Cardiac muscle cell (in vitro differentiated cells and primary cell): ENCODE measurements around the gene CARM1. TPM values are rescaled to one million over a fixed set of nuclear protein-coding genes. Genes with fewer than 3 reads are reported as not detected.
"Not testable (repeated sequence)": the region's sequence is repeated elsewhere in the genome, so short reads cannot be mapped to it uniquely, and the experiment has no call there.

Source experiments
- DNase-seq, 2 donors: peaks; one replicate each; pipeline versions ENCODE4 v3.0.0 to v3.0.0-alpha.2; 2010 to 2017; ENCODE audit warnings: low read depth in 1 of 2, low spot score in 1 of 2
- H3K27ac ChIP-seq: fragments of 200-600 bp; sonication (generic); 2 replicates; pipeline ENCODE4 v1.5.1; 2016
- H3K27me3 ChIP-seq: fragments of 200-600 bp; sonication (generic); 2 replicates; pipeline ENCODE4 v1.6.0; 2016; ENCODE audit warnings: control low read depth
- H3K36me3 ChIP-seq: fragments of 200-600 bp; sonication (generic); 2 replicates; pipeline ENCODE4 v1.5.1; 2016; ENCODE audit warnings: control low read depth
- H3K4me1 ChIP-seq: fragments of 200-600 bp; sonication (generic); 2 replicates; pipeline ENCODE4 v1.8.1; 2017; ENCODE audit warnings: low read depth, mild to moderate bottlenecking, mixed run types
- H3K4me3 ChIP-seq: fragments of 200-600 bp; sonication (generic); 2 replicates; pipeline ENCODE4 v1.5.1; 2016; ENCODE audit warnings: mild to moderate bottlenecking
- H3K9me3 ChIP-seq: fragments of 200-600 bp; sonication (generic); 2 replicates; pipeline ENCODE4 v1.5.1; 2017; ENCODE audit warnings: low read depth, mild to moderate bottlenecking, control low read depth
- CTCF ChIP-seq: IDR thresholded peaks from 2 replicates; pipeline ENCODE4 v1.5.1; 2012; ENCODE audit warnings: low read depth, mild to moderate bottlenecking, low read length
- polyA plus RNA-seq: library from polyadenylated mRNA; unstranded; fragments of >200 nt; fragmentation: Nextera tagmentation; extraction: Ambion mirVana; gene quantifications from 2 replicates; pipeline ENCODE4 v1.2.1, GENCODE V29; 2016
- total RNA-seq: library from RNA; depleted of rRNA; stranded (reverse); fragments of >200 nt; gene quantifications from 2 replicates; pipeline ENCODE4 v1.2.3, GENCODE V29; 2016

Gene CARM1
- total and polyA plus RNA-seq, 2 experiments from 2014 or later: 46.8 to 90.7 TPM

GRCh38 chr19:10927730-10928562, 56.6 kb downstream of the CARM1 start:
- DNase-seq: no peak
- Histone ChIP-seq H3K4me3 (peak overlapping the region; percentile 83), H3K27me3 (no peaks in the 10 kb centered on the region), H3K9me3 (no peaks in the 10 kb centered on the region), H3K36me3 (peaks cover 5% of the 10 kb centered on the region), H3K27ac (no peak overlapping the region), H3K4me1 (peaks cover 5% of the 10 kb centered on the region)
- TF ChIP-seq CTCF: no peak

GRCh38 chr19:10928563-10929401, 57.4 kb downstream of the CARM1 start, which contains the start of the genes TIMM29 and YIPF2:
Gene TIMM29 (plus strand): TSS chr19:10928811. CDS start chr19:10928823, 12 bp downstream.
Gene YIPF2 (minus strand): TSS chr19:10928639. CDS start chr19:10928410, 229 bp downstream.
- H3K4me3 ChIP-seq: peak within 1 kb of the TSS; percentile 83
- H3K9me3 ChIP-seq: no peaks in the 10 kb centered on the region
- H3K27ac ChIP-seq: peak within 1 kb of the TSS; percentile 75
- TF ChIP-seq CTCF: no peak
- no peaks in the 10 kb centered on the region for H3K27me3 ChIP-seq
- peaks cover 5% of the 10 kb centered on the region for H3K36me3 ChIP-seq
- H3K4me1 ChIP-seq: peaks cover 5% of the 10 kb centered on the region
- peak; percentile 98 for DNase-seq

GRCh38 chr19:10929402-10929794, 58.0 kb downstream of the CARM1 start:
- Histone ChIP-seq H3K27me3 (no peaks in the 10 kb centered on the region), H3K4me1 (peaks cover 5% of the 10 kb centered on the region), H3K4me3 (peak overlapping the region; percentile 83), H3K36me3 (peaks cover 5% of the 10 kb centered on the region), H3K27ac (peak overlapping the region; percentile 75), H3K9me3 (no peaks in the 10 kb centered on the region)
- no peak for TF ChIP-seq CTCF
- no peak for DNase-seq

GRCh38 chr19:10935371-10936059, 64.2 kb downstream of the CARM1 start:
- Histone ChIP-seq H3K4me3 (no peak overlapping the region), H3K27ac (peak overlapping the region; percentile 74), H3K4me1 (peaks cover 9% of the 10 kb centered on the region), H3K36me3 (no peaks in the 10 kb centered on the region), H3K27me3 (no peaks in the 10 kb centered on the region), H3K9me3 (no peaks in the 10 kb centered on the region)
- DNase-seq: no peak
- no peak for TF ChIP-seq CTCF

- no peaks in the 10 kb centered on the region for H3K9me3 ChIP-seq
- peak; percentile 87 to 92 for DNase-seq
- H3K36me3 ChIP-seq: no peaks in the 10 kb centered on the region
- H3K4me1 ChIP-seq: peaks cover 9% of the 10 kb centered on the region
- peak; percentile 60 for TF ChIP-seq CTCF
- H3K27ac ChIP-seq: no peak overlapping the region
- no peak overlapping the region for H3K4me3 ChIP-seq
- H3K27me3 ChIP-seq: no peaks in the 10 kb centered on the region
Measured at GRCh38 chr19:10936661-10937084, 65.3 kb downstream of the CARM1 start.

- H3K9me3 ChIP-seq, DNase-seq, H3K4me1 ChIP-seq, H3K27me3 ChIP-seq, H3K27ac ChIP-seq, H3K36me3 ChIP-seq, H3K4me3 ChIP-seq: not testable (repeated sequence)
Measured at GRCh38 chr19:10941649-10942048, 70.3 kb downstream of the CARM1 start.

GRCh38 chr19:10943412-10943811, 72.1 kb downstream of the CARM1 start:
- H3K36me3 ChIP-seq, H3K9me3 ChIP-seq, H3K4me1 ChIP-seq, DNase-seq, H3K27ac ChIP-seq, H3K4me3 ChIP-seq, H3K27me3 ChIP-seq: not testable (repeated sequence)
